KMS-11 (cell line): ENCODE data around the gene UPK3BL2.
"Not testable (repeated sequence)": the region's sequence is repeated elsewhere in the genome, so short reads cannot be mapped to it uniquely, and the experiment has no call there.

Experiments
- H2AFZ ChIP-seq: fragments of 200-600 bp; sonication (generic); 2 replicates; pipeline ENCODE4 v1.6.1; 2016; ENCODE audit warnings: antibody characterized with exemption, mixed run types, low read depth
- H3K27ac ChIP-seq: fragments of 200-600 bp; sonication (generic); 2 replicates; pipeline ENCODE4 v1.6.1; 2016; ENCODE audit warnings: mild to moderate bottlenecking, mixed run types
- H3K27me3 ChIP-seq: fragments of 200-600 bp; sonication (generic); 2 replicates; pipeline ENCODE4 v1.6.1; 2017; ENCODE audit warnings: mild to moderate bottlenecking, low read depth, mixed run types, moderate library complexity; ENCODE audit not compliant: insufficient read depth
- H3K36me3 ChIP-seq: fragments of 200-600 bp; sonication (generic); 2 replicates; pipeline ENCODE4 v1.6.1; 2017; ENCODE audit warnings: mild to moderate bottlenecking, mixed run types; ENCODE audit not compliant: insufficient read depth
- H3K4me1 ChIP-seq: fragments of 200-600 bp; sonication (generic); 2 replicates; pipeline ENCODE4 v1.6.1; 2016; ENCODE audit warnings: mild to moderate bottlenecking, low read depth, mixed run types; ENCODE audit not compliant: poor library complexity, severe bottlenecking
- H3K4me2 ChIP-seq: fragments of 200-600 bp; sonication (generic); 2 replicates; pipeline ENCODE4 v1.7.0; 2016; ENCODE audit warnings: mild to moderate bottlenecking, mixed run types
- H3K4me3 ChIP-seq: fragments of 200-600 bp; sonication (generic); IDR thresholded peaks from 2 replicates; pipeline ENCODE4 v1.6.1; 2017; ENCODE audit warnings: low read depth, low read length, mixed read lengths; ENCODE audit not compliant: insufficient read depth
- H3K79me2 ChIP-seq: fragments of 200-600 bp; sonication (generic); 2 replicates; pipeline ENCODE4 v1.6.1; 2016; ENCODE audit warnings: low read depth, mixed run types; ENCODE audit not compliant: insufficient read depth
- H3K9ac ChIP-seq: fragments of 200-600 bp; sonication (generic); 2 replicates; pipeline ENCODE4 v1.6.1; 2016; ENCODE audit warnings: mild to moderate bottlenecking, mixed run types
- H4K20me1 ChIP-seq: fragments of 200-600 bp; sonication (generic); 2 replicates; pipeline ENCODE4 v1.6.1; 2016; ENCODE audit warnings: mild to moderate bottlenecking, mixed run types; ENCODE audit not compliant: insufficient read depth

UPK3BL2 gene

GRCh38 chr7:102496861-102497260 is 46.6 kb downstream of the UPK3BL2 start:
- H4K20me1 ChIP-seq, H3K4me2 ChIP-seq, H3K79me2 ChIP-seq, H3K9ac ChIP-seq, H3K27me3 ChIP-seq, H3K27ac ChIP-seq, H2AFZ ChIP-seq, H3K4me3 ChIP-seq, H3K36me3 ChIP-seq, H3K4me1 ChIP-seq: not testable (repeated sequence)

- not testable (repeated sequence) for H3K4me3 ChIP-seq, H3K79me2 ChIP-seq, H3K4me1 ChIP-seq, H2AFZ ChIP-seq, H3K36me3 ChIP-seq, H3K27me3 ChIP-seq, H4K20me1 ChIP-seq, H3K4me2 ChIP-seq, H3K27ac ChIP-seq, H3K9ac ChIP-seq
These were observed 48.9 kb downstream of the UPK3BL2 start for GRCh38 chr7:102494473-102495149.

DNA sequence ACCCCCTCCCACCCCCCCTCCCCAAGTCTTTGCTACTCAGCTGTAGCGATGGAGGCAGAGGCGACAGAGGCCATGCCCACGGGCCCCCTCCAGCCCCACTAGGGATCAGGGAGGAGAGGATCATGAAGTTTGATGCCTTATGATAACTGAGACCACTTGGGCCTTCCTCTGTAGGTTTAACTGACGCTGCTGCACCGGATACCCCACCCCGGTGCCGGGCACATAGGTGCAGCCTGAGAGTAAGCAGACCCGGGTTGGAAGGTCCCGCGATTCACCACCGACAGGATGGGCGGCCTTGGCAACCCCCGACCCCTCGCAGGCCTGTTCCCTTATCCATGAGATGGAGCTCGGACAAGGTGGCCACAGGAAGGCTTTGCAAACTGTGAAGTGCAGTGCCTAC is 49.5 kb downstream of the UPK3BL2 start:
- not testable (repeated sequence) for H3K79me2 ChIP-seq, H3K4me3 ChIP-seq, H3K27ac ChIP-seq, H3K4me2 ChIP-seq, H2AFZ ChIP-seq, H3K36me3 ChIP-seq, H4K20me1 ChIP-seq, H3K4me1 ChIP-seq, H3K27me3 ChIP-seq, H3K9ac ChIP-seq

DNA sequence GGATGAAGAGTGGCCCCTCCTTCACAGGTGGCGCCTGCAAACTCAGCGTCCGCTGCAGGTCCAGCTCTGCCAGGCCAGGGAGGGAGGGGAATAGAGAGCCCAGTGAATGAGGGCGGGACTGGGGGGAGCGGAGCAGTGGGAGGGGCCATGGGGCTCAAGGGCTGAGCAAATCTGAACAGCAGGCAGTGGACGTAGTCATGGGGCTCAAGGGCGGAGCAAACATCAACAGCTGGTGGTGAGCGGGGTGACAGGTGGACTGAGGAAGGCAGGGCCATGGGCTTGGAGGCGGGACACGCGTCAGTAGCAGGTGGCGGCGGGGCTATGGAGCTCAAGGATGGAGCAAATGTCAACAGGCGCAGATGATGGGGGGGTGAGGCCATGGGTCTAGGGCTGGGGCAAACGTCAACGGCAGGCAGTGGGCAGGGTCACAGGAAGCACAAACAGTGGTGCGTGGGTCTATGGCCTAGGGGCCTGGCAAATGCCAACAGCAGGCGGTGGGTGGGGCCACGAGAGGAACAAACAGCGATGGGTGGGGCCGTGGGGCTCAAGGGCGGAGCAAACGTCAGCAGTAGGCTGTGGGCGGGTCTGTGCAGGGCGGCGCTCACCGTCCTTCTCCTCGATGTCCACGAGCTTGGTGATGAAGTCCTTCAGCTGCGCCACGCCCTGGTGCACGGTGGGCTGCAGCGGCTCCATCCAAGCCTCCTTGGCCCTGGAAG is 50.1 kb downstream of the UPK3BL2 start:
- H4K20me1 ChIP-seq, H3K27ac ChIP-seq, H3K4me1 ChIP-seq, H3K9ac ChIP-seq, H3K4me2 ChIP-seq, H2AFZ ChIP-seq, H3K27me3 ChIP-seq, H3K36me3 ChIP-seq, H3K4me3 ChIP-seq, H3K79me2 ChIP-seq: not testable (repeated sequence)

- not testable (repeated sequence) for H3K79me2 ChIP-seq, H3K27ac ChIP-seq, H3K36me3 ChIP-seq, H3K27me3 ChIP-seq, H3K4me3 ChIP-seq, H2AFZ ChIP-seq, H3K4me2 ChIP-seq, H3K9ac ChIP-seq, H3K4me1 ChIP-seq, H4K20me1 ChIP-seq
These were observed 52.9 kb downstream of the UPK3BL2 start for GRCh38 chr7:102490529-102491075.
